Adrenal gland (tissue), 12 donors: ENCODE measurements around the gene TOLLIP. TPM values are rescaled to one million over a fixed set of nuclear protein-coding genes. Genes with fewer than 3 reads are reported as not detected.
"Not testable (repeated sequence)": the region's sequence is repeated elsewhere in the genome, so short reads cannot be mapped to it uniquely, and the experiment has no call there.

ENCODE experiments used
- DNase-seq, 7 donors: peaks; one replicate each; pipeline ENCODE4 v3.0.0-alpha.2; 2019 to 2020
- H3K27ac ChIP-seq, 5 donors: fragments of 200-600 bp; sonication (generic) in 4 of 5; 1 replicate in 3 of 5; 2 replicates in 2 of 5; pipeline versions ENCODE4 v1.5.1 to v1.8.0; 2016 to 2020; ENCODE audit warnings: mild to moderate bottlenecking in 1 of 5
- H3K27me3 ChIP-seq: fragments of 200-600 bp; 2 replicates; pipeline ENCODE4 v1.8.0; 2021
- H3K36me3 ChIP-seq, 2 donors: fragments of 200-600 bp; replicated peaks in 1 of 2; 1 replicate in 1 of 2; 2 replicates in 1 of 2; pipeline versions ENCODE4 v1.5.1 to v1.8.0; 2018 to 2022
- H3K4me1 ChIP-seq, 2 donors: fragments of 200-600 bp; replicated peaks in 1 of 2; 1 replicate in 1 of 2; 2 replicates in 1 of 2; pipeline versions ENCODE4 v1.5.1 to v1.8.0; 2018 to 2021
- H3K4me3 ChIP-seq, 4 donors: fragments of 200-600 bp; sonication (generic) in 3 of 4; one replicate each; pipeline ENCODE4 v1.5.1; 2016 to 2018
- H3K9me3 ChIP-seq, 3 donors: fragments of 200-600 bp; sonication (generic) in 1 of 3; replicated peaks in 1 of 3; 1 replicate in 2 of 3; 2 replicates in 1 of 3; pipeline versions ENCODE4 v1.5.1 to v1.8.0; 2016 to 2021
- CTCF ChIP-seq, 6 experiments: fragments of 450-650 bp in 4 of 6; fragments of 200-600 bp in 2 of 6; sonication (generic) in 1 of 6; IDR thresholded peaks; 1 replicate in 5 of 6; 2 replicates in 1 of 6; pipeline versions ENCODE4 v1.5.1 to v1.8.0; 2016 to 2021; ENCODE audit warnings: antibody characterized with exemption in 6 of 6, mild to moderate bottlenecking in 2 of 6, moderate library complexity in 1 of 6
- POLR2A ChIP-seq, 2 donors: fragments of 450-650 bp; IDR thresholded peaks; one replicate each; pipeline ENCODE4 v1.6.1; 2017; ENCODE audit warnings: antibody characterized with exemption in 2 of 2, mild to moderate bottlenecking in 2 of 2, moderate library complexity in 1 of 2
- WGBS, 4 donors: extraction: QIAGEN DNeasy Blood & Tissue Kit in 2 of 4; methylation state at CpG; one replicate each; pipeline versions ENCODE4 v1.1.5 to v1.1.7; 2013 to 2017; 5-methylcytosine and 5-hydroxymethylcytosine counted together
- intact Hi-C, 2 donors: fragments of 100-400 bp; cut with DNase I; formaldehyde crosslinking; loops; one replicate each; pipeline versions ENCODE4 v1.14.1 to v1.15.0; 2022 to 2023
- polyA plus RNA-seq, 3 donors: library from polyadenylated mRNA; stranded (reverse); fragments of 200-250 nt in 2 of 3; fragments of 350-450 nt in 1 of 3; fragmentation: Illumina TruSeq in 1 of 3; extraction: RNeasy Lipid Tissue Mini Kit (QIAGEN cat#74804) in 1 of 3; gene quantifications; one replicate each; pipeline ENCODE4 v1.2.3, GENCODE V29; 2013 to 2014
- total RNA-seq, 9 donors: library from RNA; depleted of rRNA in 4 of 9; stranded (reverse); fragments of >200 nt in 4 of 9; fragments of 120-200 nt in 1 of 9; fragmentation: NEBNext Ultra II Directional in 1 of 9; extraction: Animal tissue kit (Norgen Biotek cat#: 25700) in 1 of 9; gene quantifications; one replicate each; pipeline versions ENCODE4 v1.1.0 to v1.2.4, GENCODE V29; 2013 to 2023
- donor health status: healthy with polysubstance abuse.
- donor health status: Bipolar disorder and iron deficiency.
- donor health status: DM: yes; HTN: yes; CAD: no.
- donor health status: DM: no; HTN: no; CAD: no.
- donor health status: DM: no; HTN: no; CAD: no.
- donor health status: DM: yes; HTN: yes; CAD: no.

Gene TOLLIP
- total and polyA plus RNA-seq, 12 donors, result 18.9 to 84.1 (median 66.3) TPM

DNA sequence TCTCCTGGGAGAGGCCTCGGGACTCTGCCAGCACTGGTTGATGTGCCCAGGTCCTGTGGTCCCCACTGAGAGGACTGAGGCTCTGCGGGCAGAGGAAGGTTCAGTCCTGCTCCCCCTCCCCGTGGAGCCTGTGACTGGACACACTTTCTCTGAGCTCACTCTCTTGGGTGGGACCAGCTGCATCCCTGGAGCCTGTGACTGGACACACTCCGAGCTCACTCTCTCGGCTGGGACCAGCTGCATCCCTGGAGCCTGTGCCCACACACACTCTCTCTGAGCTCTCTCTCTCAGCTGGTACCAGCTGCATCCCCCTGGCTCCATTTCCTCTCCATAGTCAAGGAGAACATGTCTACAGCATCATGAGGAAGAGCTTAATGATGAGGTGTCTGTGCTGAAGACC, 39.5 kb downstream of the TOLLIP start:
- intact Hi-C loops, result no loop called here
- H3K4me1 ChIP-seq, result no peaks in the 10 kb centered on the region
- DNase-seq, result no peak
- 85 to 92% (median 91%) methylated on average over 2 to 5 of the region's 5 CpGs; no CpG with 5 or more reads in 1 of the 4 donors for WGBS, 4 donors
- H3K36me3 ChIP-seq, result peaks cover 0 to 3% of the 10 kb centered on the region in 2 donors
- no peaks in the 10 kb centered on the region for H3K9me3 ChIP-seq
- H3K4me3 ChIP-seq, result no peak overlapping the region
- H3K27me3 ChIP-seq, result no peaks in the 10 kb centered on the region
- TF ChIP-seq CTCF (IDR thresholded peaks at IDR 0.05), result no peak
- no peak for TF ChIP-seq POLR2A (IDR thresholded peaks at IDR 0.05)
- no peak overlapping the region for H3K27ac ChIP-seq

DNA sequence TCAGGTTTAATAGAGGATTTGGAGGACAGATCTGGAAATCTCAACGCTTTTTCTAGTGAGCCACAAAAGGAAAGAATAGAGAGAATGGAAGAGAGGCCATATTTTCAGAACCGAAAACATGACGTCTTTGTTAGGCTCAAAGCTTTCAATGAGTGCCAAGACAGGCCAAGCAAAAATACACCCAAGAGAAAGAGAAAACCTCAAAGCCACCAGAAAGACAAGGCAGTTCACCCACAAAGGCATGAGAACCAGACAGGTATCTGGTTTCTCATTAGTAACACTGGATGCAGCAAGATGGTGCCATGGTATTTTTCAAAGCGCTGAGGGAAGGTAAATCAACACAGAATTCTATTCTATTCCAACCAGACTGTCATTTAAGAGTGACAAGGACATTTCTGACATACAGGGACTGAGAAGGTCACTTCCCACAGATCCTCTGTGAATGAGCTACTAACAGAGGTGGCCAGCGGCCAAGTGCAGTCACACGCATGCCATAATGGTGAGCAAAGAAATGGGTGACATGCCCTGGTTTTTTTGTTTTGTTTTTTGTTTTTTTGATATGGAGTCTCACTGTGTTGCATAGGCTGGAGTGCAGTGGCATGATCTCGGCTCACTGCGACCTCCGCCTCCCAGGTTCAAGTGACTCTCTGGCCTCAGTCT, 41.9 kb downstream of the TOLLIP start:
- H3K9me3 ChIP-seq, result no peaks in the 10 kb centered on the region
- peak in 3 of 7 donors; percentile 45 to 63 (median 48) for DNase-seq
- H3K27ac ChIP-seq, result no peak overlapping the region
- H3K4me3 ChIP-seq, result no peak overlapping the region
- intact Hi-C loops, result no loop called here
- no peaks in the 10 kb centered on the region for H3K27me3 ChIP-seq
- peaks cover 5 to 6% of the 10 kb centered on the region in 2 donors for H3K4me1 ChIP-seq
- no peaks in the 10 kb centered on the region for H3K36me3 ChIP-seq
- 82 to 86% (median 83%) methylated on average over 9 of the region's 9 CpGs for WGBS, 4 donors
- TF ChIP-seq CTCF (IDR thresholded peaks at IDR 0.05) (no peak), POLR2A (IDR thresholded peaks at IDR 0.05) (no peak)

DNA sequence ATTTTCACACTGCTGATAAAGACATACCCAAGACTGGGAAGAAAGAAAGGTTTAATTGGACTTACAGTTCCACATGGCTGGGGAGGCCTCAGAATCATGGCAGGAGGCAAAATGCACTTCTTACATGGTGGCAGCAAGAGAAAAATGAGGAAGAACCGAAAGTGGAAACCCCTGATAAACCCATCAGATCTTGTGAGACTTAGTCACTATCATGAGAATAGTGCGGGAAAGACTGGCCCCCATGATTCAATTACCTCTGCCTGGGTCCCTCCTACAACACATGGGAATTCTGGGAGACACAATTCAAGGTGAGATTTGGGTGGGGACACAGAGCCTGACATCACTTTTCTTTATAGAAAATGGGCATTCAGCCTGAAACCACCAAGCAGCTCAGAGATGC, 42.5 kb downstream of the TOLLIP start:
- 88 to 95% (median 90%) methylated on average over 2 of the region's 2 CpGs for WGBS, 4 donors
- H3K36me3 ChIP-seq, H3K27ac ChIP-seq, H3K9me3 ChIP-seq, H3K27me3 ChIP-seq, H3K4me3 ChIP-seq, DNase-seq, intact Hi-C loops: not testable (repeated sequence)
- H3K4me1 ChIP-seq, result peaks cover 10% of the 10 kb centered on the region in 2 donors

- 80 to 99% (median 93%) methylated on average over 1 to 4 of the region's 4 CpGs for WGBS, 4 donors
- H3K27ac ChIP-seq, intact Hi-C loops: not testable (repeated sequence)
Observed at GRCh38 chr11:1265480-1265879, 44.0 kb downstream of the TOLLIP start.

DNA sequence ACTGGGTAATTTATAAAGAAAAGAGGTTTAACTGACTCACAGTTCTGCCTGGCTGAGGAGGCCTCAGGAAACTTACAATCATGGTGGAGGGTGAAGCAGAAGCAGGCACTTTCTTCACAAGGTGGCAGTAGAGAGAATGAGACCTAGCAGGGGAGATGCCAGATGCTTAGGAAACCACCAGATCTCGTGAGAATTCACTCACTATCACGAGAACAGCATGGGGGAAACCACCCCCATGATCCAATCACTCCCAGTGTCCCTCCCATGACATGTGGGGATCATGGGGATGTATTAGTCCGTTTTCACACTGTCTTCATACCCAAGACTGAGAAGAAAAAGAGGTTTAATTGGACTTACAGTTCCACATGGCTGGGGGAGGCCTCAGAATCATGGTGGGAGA, 45.0 kb downstream of the TOLLIP start:
- H3K9me3 ChIP-seq, H3K27ac ChIP-seq, H3K36me3 ChIP-seq, intact Hi-C loops, H3K4me3 ChIP-seq, H3K27me3 ChIP-seq: not testable (repeated sequence)
- H3K4me1 ChIP-seq, result peaks cover 10 to 12% of the 10 kb centered on the region in 2 donors
- peak; percentile 18 to 55 (median 43) for TF ChIP-seq CTCF (IDR thresholded peaks at IDR 0.05)
- peak in 4 of 7 donors; percentile 35 to 50 (median 48) for DNase-seq
- 27 to 30% (median 28%) methylated on average over 3 of the region's 3 CpGs for WGBS, 4 donors

More at GRCh38 chr11:1265480-1265879, 44.0 kb downstream of the TOLLIP start:
- H3K9me3 ChIP-seq, DNase-seq, H3K36me3 ChIP-seq, H3K4me3 ChIP-seq, H3K27me3 ChIP-seq: not testable (repeated sequence)
- peaks cover 10 to 12% of the 10 kb centered on the region in 2 donors for H3K4me1 ChIP-seq
